ENCODE data around the gene TRIM23.
"Not testable (repeated sequence)": the region's sequence is repeated elsewhere in the genome, so short reads cannot be mapped to it uniquely, and the experiment has no call there.

The TRIM23 gene

DNA sequence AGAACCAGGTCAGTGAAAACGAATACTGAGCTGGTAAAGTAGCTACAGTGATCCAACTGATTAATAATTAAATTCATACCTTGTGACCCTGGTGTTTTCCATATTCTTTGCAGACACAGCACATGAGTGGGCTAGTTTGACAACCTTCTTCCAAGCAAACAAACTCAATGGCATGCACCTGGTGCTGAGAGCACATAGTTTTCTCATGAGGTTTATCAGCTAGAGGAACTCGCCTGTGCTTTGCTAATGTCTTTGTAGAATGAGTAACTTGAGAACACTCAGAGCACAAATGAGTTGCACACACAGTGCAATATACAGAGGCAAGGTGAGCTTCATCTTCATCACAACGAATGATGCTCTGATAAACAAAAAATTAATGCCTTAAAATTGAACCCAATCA, 12.6 kb downstream of the TRIM23 start:
- Histone ChIP-seq H3K79me2 (ENCODE audit: insufficient read depth, low read length) (no peaks in the 10 kb centered on the region), H3K27me3 (ENCODE audit: insufficient read depth, low read length, poor library complexity, severe bottlenecking) (no peaks in the 10 kb centered on the region), H3K4me3 (ENCODE audit: low read length, poor library complexity, severe bottlenecking) (no peak overlapping the region), H3K4me2 (ENCODE audit: low read depth, low read length, poor library complexity, severe bottlenecking) (no peak overlapping the region), H4K20me1 (ENCODE audit: insufficient read depth, low read length, poor library complexity, severe bottlenecking) (no peaks in the 10 kb centered on the region), H3F3A (ENCODE audit: low read depth) (no peaks in the 10 kb centered on the region), H3K9ac (ENCODE audit: low read depth, low read length, poor library complexity, severe bottlenecking) (no peak overlapping the region), H3K36me3 (ENCODE audit: insufficient read depth, low read length) (peaks cover 59% of the 10 kb centered on the region; the same call in 1 of the 2 replicates), H3K4me1 (ENCODE audit: insufficient read depth, low read length, poor library complexity, severe bottlenecking) (no peaks in the 10 kb centered on the region), H2AFZ (ENCODE audit: low read length) (no peak overlapping the region), H3K9me2 (replicated peaks; ENCODE audit: low read depth, low read length) (no peaks in the 10 kb centered on the region), H3K9me3 (ENCODE audit: insufficient read depth, low read depth, low read length) (no peaks in the 10 kb centered on the region)
- TF ChIP-seq, protein P1, sequence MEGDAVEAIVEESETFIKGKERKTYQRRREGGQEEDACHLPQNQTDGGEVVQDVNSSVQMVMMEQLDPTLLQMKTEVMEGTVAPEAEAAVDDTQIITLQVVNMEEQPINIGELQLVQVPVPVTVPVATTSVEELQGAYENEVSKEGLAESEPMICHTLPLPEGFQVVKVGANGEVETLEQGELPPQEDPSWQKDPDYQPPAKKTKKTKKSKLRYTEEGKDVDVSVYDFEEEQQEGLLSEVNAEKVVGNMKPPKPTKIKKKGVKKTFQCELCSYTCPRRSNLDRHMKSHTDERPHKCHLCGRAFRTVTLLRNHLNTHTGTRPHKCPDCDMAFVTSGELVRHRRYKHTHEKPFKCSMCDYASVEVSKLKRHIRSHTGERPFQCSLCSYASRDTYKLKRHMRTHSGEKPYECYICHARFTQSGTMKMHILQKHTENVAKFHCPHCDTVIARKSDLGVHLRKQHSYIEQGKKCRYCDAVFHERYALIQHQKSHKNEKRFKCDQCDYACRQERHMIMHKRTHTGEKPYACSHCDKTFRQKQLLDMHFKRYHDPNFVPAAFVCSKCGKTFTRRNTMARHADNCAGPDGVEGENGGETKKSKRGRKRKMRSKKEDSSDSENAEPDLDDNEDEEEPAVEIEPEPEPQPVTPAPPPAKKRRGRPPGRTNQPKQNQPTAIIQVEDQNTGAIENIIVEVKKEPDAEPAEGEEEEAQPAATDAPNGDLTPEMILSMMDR (conservative IDR thresholded peaks at IDR 0.05; ENCODE audit: low read length), result no peak
- no peak for TF ChIP-seq EZH2phosphoT487 (IDR thresholded peaks at IDR 0.05; ENCODE audit: borderline replicate concordance)

DNA sequence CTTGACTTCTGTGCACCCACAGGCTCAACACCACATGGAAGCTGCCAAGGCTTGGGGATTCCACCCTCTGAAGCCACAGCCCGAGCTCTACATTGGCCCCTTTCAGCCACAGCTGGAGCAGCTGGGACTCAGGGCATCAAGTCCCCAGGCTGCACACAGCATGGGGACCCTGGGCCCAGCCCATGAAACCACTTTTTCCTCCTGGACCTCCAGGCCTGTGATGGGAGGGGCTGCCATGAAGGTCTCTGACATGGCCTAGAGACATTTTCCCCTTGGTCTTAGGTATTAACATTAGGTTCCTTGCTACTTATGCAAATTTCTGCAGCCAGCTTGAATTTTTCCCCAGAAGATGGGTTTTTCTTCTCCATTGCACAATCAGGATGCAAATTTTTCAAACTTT, 22.4 kb downstream of the TRIM23 start:
- H3K9me2 ChIP-seq (replicated peaks; ENCODE audit: low read depth, low read length); H3K9me3 ChIP-seq (ENCODE audit: insufficient read depth, low read depth, low read length); H3K4me3 ChIP-seq (ENCODE audit: low read length, poor library complexity, severe bottlenecking); H3K9ac ChIP-seq (ENCODE audit: low read depth, low read length, poor library complexity, severe bottlenecking); H3K4me1 ChIP-seq (ENCODE audit: insufficient read depth, low read length, poor library complexity, severe bottlenecking); H3K27me3 ChIP-seq (ENCODE audit: insufficient read depth, low read length, poor library complexity, severe bottlenecking); H2AFZ ChIP-seq (ENCODE audit: low read length); H3K79me2 ChIP-seq (ENCODE audit: insufficient read depth, low read length); H3F3A ChIP-seq (ENCODE audit: low read depth); H4K20me1 ChIP-seq (ENCODE audit: insufficient read depth, low read length, poor library complexity, severe bottlenecking); H3K4me2 ChIP-seq (ENCODE audit: low read depth, low read length, poor library complexity, severe bottlenecking): not testable (repeated sequence)
- peaks cover 78% of the 10 kb centered on the region for H3K36me3 ChIP-seq (ENCODE audit: insufficient read depth, low read length)

DNA sequence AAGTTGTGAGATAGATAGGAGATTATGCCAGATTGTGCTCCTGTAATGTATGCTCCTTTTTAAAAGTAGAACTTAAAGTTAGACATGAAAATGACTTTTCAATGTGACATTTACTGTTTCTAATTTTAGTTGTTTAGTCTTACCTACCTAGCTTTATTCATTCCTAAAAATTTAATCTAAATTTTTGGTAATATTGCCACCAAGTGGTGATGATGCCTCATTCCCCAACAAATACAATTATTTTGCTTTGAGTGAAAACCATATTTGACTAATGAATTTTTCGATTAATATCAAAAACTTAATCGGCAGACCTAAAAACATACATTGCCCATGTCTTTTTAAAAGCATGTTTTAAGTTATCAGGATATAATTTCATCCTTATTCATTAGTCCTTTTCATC, 35.4 kb downstream of the TRIM23 start:
- no peak overlapping the region for H3K4me3 ChIP-seq (ENCODE audit: low read length, poor library complexity, severe bottlenecking)
- H3K79me2 ChIP-seq (ENCODE audit: insufficient read depth, low read length), result no peaks in the 10 kb centered on the region
- H4K20me1 ChIP-seq (ENCODE audit: insufficient read depth, low read length, poor library complexity, severe bottlenecking), result no peaks in the 10 kb centered on the region
- no peaks in the 10 kb centered on the region for H3K9me3 ChIP-seq (ENCODE audit: insufficient read depth, low read depth, low read length)
- no peaks in the 10 kb centered on the region for H3K9me2 ChIP-seq (replicated peaks; ENCODE audit: low read depth, low read length)
- H3K4me1 ChIP-seq (ENCODE audit: insufficient read depth, low read length, poor library complexity, severe bottlenecking), result no peaks in the 10 kb centered on the region
- H3K27me3 ChIP-seq (ENCODE audit: insufficient read depth, low read length, poor library complexity, severe bottlenecking), result no peaks in the 10 kb centered on the region
- H3K9ac ChIP-seq (ENCODE audit: low read depth, low read length, poor library complexity, severe bottlenecking), result no peak overlapping the region
- TF ChIP-seq EZH2phosphoT487 (IDR thresholded peaks at IDR 0.05; ENCODE audit: borderline replicate concordance), result no peak
- TF ChIP-seq, protein P1 (conservative IDR thresholded peaks at IDR 0.05; ENCODE audit: low read length), result no peak; the same call in 1 of the 2 replicates
- no peaks in the 10 kb centered on the region for H3F3A ChIP-seq (ENCODE audit: low read depth)
- H2AFZ ChIP-seq (ENCODE audit: low read length), result no peak overlapping the region
- no peak overlapping the region for H3K4me2 ChIP-seq (ENCODE audit: low read depth, low read length, poor library complexity, severe bottlenecking)
- peaks cover 64% of the 10 kb centered on the region for H3K36me3 ChIP-seq (ENCODE audit: insufficient read depth, low read length)

DNA sequence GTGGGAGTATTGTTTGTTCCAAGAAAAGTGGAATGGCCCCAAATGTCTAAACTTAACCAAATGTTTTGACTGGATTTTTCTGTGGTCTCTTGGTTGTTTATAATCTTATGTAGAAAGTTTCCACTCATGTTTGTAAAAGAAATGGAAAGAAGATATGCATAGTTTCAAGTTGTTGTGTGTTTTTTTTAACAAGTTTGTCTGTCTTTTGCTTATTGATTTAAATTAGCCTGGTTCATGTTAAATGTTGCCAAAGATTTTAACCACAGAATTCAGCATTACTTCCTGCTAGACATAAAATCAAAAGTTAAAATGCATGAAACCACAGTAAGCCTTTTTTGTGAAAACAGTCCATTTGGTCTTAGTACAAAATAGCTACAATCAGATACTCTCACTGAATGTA, 47.0 kb downstream of the TRIM23 start:
- TF ChIP-seq, protein P1 (conservative IDR thresholded peaks at IDR 0.05; ENCODE audit: low read length), result no peak
- TF ChIP-seq EZH2phosphoT487 (IDR thresholded peaks at IDR 0.05; ENCODE audit: borderline replicate concordance), result no peak
- no peaks in the 10 kb centered on the region for H3K9me3 ChIP-seq (ENCODE audit: insufficient read depth, low read depth, low read length)
- H3K27me3 ChIP-seq (ENCODE audit: insufficient read depth, low read length, poor library complexity, severe bottlenecking), result no peaks in the 10 kb centered on the region
- H4K20me1 ChIP-seq (ENCODE audit: insufficient read depth, low read length, poor library complexity, severe bottlenecking), result no peaks in the 10 kb centered on the region
- H3F3A ChIP-seq (ENCODE audit: low read depth), result no peaks in the 10 kb centered on the region
- no peaks in the 10 kb centered on the region for H3K79me2 ChIP-seq (ENCODE audit: insufficient read depth, low read length)
- no peak overlapping the region for H3K4me3 ChIP-seq (ENCODE audit: low read length, poor library complexity, severe bottlenecking)
- H2AFZ ChIP-seq (ENCODE audit: low read length), result no peak overlapping the region
- H3K9ac ChIP-seq (ENCODE audit: low read depth, low read length, poor library complexity, severe bottlenecking), result no peak overlapping the region
- H3K4me2 ChIP-seq (ENCODE audit: low read depth, low read length, poor library complexity, severe bottlenecking), result no peak overlapping the region
- H3K36me3 ChIP-seq (ENCODE audit: insufficient read depth, low read length), result peaks cover 14% of the 10 kb centered on the region; the same call in 1 of the 2 replicates
- no peaks in the 10 kb centered on the region for H3K9me2 ChIP-seq (replicated peaks; ENCODE audit: low read depth, low read length)
- no peaks in the 10 kb centered on the region for H3K4me1 ChIP-seq (ENCODE audit: insufficient read depth, low read length, poor library complexity, severe bottlenecking)

Data from Loucy (cell line).